ENCODE measurements around the gene VMP1. TPM values are rescaled to one million over a fixed set of nuclear protein-coding genes. Genes with fewer than 3 reads are reported as not detected.
A peak's percentile ranks its signal among the peaks of the same experiment; 100 is the strongest.
"Not testable (repeated sequence)": the region's sequence is repeated elsewhere in the genome, so short reads cannot be mapped to it uniquely, and the experiment has no call there.

The VMP1 gene
- total RNA-seq, 1 donor from 2014 or later, result 176 TPM

DNA sequence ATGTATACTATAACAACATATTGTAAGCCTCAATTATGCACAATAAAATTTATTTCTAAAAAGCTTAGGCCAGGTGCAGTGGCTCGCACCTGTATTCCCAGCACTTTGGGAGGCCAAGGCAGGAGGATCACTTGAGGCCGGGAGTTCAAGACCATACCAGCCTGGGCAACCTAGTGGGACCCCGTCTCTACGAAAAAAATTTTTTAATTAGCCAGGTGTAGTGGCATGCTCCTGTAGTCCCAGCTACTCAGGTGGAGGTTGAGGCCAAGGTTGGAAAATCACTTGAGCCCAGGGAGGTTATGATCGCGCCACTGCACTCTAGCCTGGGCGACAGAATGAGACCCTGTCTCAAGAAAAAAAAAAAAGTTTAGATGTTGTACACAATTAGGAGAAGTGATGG is 45.5 kb downstream of the VMP1 start:
- ATAC-seq (ENCODE audit: low read depth) (no peak), DNase-seq (no peak)
- POLR2A ChIA-PET, result interaction anchor here (0.6 to 6.6 kb wide), 11 partner anchors 30 to 140 kb away, joined by 3 to 137 read pairs (median 11); partner anchors contain the start of genes CLTC, RPS6KB1 and TUBD1
- TF ChIP-seq, protein P1, sequence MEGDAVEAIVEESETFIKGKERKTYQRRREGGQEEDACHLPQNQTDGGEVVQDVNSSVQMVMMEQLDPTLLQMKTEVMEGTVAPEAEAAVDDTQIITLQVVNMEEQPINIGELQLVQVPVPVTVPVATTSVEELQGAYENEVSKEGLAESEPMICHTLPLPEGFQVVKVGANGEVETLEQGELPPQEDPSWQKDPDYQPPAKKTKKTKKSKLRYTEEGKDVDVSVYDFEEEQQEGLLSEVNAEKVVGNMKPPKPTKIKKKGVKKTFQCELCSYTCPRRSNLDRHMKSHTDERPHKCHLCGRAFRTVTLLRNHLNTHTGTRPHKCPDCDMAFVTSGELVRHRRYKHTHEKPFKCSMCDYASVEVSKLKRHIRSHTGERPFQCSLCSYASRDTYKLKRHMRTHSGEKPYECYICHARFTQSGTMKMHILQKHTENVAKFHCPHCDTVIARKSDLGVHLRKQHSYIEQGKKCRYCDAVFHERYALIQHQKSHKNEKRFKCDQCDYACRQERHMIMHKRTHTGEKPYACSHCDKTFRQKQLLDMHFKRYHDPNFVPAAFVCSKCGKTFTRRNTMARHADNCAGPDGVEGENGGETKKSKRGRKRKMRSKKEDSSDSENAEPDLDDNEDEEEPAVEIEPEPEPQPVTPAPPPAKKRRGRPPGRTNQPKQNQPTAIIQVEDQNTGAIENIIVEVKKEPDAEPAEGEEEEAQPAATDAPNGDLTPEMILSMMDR (IDR thresholded peaks at IDR 0.05), result no peak
- Mint-ChIP-seq H3K27ac (peak overlapping the region; percentile 65), H3K4me3 (no peak overlapping the region), H3K4me1 (peaks cover 18% of the 10 kb centered on the region), H3K27me3 (no peaks in the 10 kb centered on the region), H3K36me3 (ENCODE audit: low read depth) (peaks cover 16% of the 10 kb centered on the region), H3K9me3 (no peaks in the 10 kb centered on the region)
- intact Hi-C loops (cut with micrococcal nuclease), result loop anchor here (1.0 to 5.0 kb wide), 6 partner anchors 33 to 284 kb away; partner anchors contain the start of gene TUBD1
- CTCF ChIA-PET, result interaction anchor here (0.8 to 4.3 kb wide), 16 partner anchors 10 to 442 kb away, joined by 3 to 53 read pairs (median 6); partner anchors contain the start of genes CLTC, RPS6KB1 and TUBD1

DNA sequence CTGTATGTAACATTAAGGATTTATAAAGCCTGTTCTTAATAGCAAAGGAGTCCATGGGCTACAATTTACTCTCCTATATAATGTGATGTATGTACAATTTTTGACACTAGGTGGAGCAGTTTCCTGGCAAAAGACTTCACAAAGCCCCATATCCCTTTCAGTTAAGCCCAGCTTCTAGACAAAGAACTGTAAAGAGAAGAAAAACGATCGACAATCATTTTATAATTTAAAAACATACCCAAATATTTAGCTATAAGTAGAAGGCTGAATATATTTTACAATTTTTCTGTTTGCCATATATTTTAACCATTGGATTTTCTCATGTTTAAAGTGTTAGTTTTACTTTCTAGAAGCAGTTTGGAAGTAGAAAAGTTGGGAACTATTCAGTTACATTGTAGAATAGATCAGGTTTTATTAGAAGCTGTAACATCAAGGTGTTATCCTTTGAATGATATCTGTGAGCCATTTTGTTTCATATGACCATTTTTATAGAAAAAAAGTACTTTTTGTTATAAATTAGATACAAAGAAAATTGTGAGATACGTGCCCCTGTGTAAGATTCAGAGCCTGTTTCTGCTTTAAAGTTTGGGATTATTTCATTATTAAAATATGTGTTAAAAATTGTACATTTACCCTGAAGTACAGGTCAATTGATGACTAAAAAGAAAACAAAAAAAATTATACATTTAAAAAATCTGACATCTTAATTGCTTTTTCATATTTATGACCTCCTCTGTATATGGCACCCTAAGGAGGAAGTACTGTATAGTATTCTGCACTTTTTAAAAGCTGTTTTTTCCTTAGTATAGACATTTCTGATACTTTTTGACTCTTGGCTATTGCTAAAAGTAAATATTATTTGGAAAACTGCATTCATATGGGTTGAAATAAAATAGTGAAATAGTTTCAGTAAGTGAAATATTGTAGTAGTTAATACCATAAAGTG is 46.3 kb downstream of the VMP1 start:
- H3K4me3 Mint-ChIP-seq, result no peak overlapping the region
- H3K4me1 Mint-ChIP-seq, result peaks cover 18% of the 10 kb centered on the region
- no peaks in the 10 kb centered on the region for H3K9me3 Mint-ChIP-seq
- peaks cover 20% of the 10 kb centered on the region for H3K36me3 Mint-ChIP-seq (ENCODE audit: low read depth)
- ChIA-PET CTCF (interaction anchor here (0.6 to 4.3 kb wide), 22 partner anchors 8 to 443 kb away, joined by 3 to 53 read pairs (median 6); partner anchors contain the start of gene CLTC), POLR2A (interaction anchor here (0.6 to 6.6 kb wide), 16 partner anchors 13 to 157 kb away, joined by 3 to 137 read pairs (median 6); partner anchors contain the start of genes CLTC, RPS6KB1 and TUBD1)
- H3K27me3 Mint-ChIP-seq, result no peaks in the 10 kb centered on the region
- ATAC-seq (ENCODE audit: low read depth) (peak; percentile 96), DNase-seq (no peak)
- peak overlapping the region; percentile 65 for H3K27ac Mint-ChIP-seq
- TF ChIP-seq, protein P1 (IDR thresholded peaks at IDR 0.05), result peak; percentile 20
- intact Hi-C loops (cut with micrococcal nuclease), result loop anchor here (1.0 to 5.0 kb wide), 6 partner anchors 33 to 283 kb away; partner anchors contain the start of gene TUBD1

DNA sequence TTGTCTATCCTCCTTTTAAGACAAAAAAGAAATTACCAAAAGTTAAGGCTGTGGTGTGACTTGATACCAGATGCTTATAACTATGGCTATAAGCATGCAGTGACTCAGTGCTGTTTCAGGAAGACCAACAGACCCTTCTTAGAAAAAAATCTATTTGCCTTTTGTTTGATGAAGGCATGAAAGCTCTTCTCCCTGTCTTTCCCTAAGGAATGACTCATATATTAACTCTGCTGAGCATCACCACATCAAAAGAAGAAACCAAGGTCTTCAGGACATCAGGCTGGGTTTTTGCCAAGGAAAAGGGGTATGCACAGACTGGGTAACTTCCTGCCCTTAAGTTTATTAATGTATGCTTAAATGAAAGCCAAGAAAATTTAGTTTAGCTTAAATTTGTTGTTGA is 47.1 kb downstream of the VMP1 start:
- no peak overlapping the region for H3K4me3 Mint-ChIP-seq
- DNase-seq (no peak), ATAC-seq (ENCODE audit: low read depth) (no peak)
- ChIA-PET POLR2A (interaction anchor here (0.6 to 6.6 kb wide), 11 partner anchors 13 to 157 kb away, joined by 3 to 137 read pairs (median 11); no protein-coding TSS in a partner anchor), CTCF (interaction anchor here (0.6 to 4.3 kb wide), 10 partner anchors 9 to 94 kb away, joined by 3 to 53 read pairs (median 10); no protein-coding TSS in a partner anchor)
- TF ChIP-seq, protein P1 (IDR thresholded peaks at IDR 0.05), result no peak
- peak overlapping the region; percentile 56 for H3K27ac Mint-ChIP-seq
- H3K4me1 Mint-ChIP-seq, result peaks cover 18% of the 10 kb centered on the region
- H3K36me3 Mint-ChIP-seq (ENCODE audit: low read depth), result peaks cover 24% of the 10 kb centered on the region
- intact Hi-C loops (cut with micrococcal nuclease), result loop anchor here (5.0 kb wide), 1 partner anchor 158 kb away; no protein-coding TSS in a partner anchor
- no peaks in the 10 kb centered on the region for H3K27me3 Mint-ChIP-seq
- H3K9me3 Mint-ChIP-seq, result peaks cover 1% of the 10 kb centered on the region

DNA sequence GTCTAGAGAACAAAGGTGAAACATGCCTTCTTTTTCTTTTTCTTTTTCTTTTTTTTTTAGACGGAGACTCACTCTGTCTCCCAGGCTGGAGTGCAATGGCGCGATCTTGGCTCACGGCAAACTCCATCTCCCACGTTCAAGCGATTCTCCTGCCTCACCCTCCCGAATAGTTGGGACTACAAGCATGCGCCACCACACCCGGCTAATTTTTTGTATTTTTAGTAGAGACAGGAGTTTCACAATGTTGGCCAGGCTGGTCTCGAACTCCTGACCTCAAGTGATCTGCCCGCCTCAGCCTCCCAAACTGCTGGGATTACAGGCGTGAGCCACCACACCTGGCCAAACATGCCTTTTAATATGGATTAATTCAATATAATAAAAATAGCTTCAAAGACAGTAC is 47.6 kb downstream of the VMP1 start:
- DNase-seq; H3K27me3 Mint-ChIP-seq; intact Hi-C loops (cut with micrococcal nuclease); ATAC-seq (ENCODE audit: low read depth); H3K4me3 Mint-ChIP-seq; H3K9me3 Mint-ChIP-seq: not testable (repeated sequence)
- ChIA-PET CTCF (interaction anchor here (1.6 to 4.3 kb wide), 5 partner anchors 8 to 93 kb away, joined by 7 to 53 read pairs (median 21); no protein-coding TSS in a partner anchor), POLR2A (interaction anchor here (2.2 to 6.6 kb wide), 6 partner anchors 31 to 98 kb away, joined by 11 to 137 read pairs (median 20); no protein-coding TSS in a partner anchor)
- Mint-ChIP-seq H3K27ac (peak overlapping the region; percentile 56), H3K4me1 (peaks cover 18% of the 10 kb centered on the region), H3K36me3 (ENCODE audit: low read depth) (peaks cover 26% of the 10 kb centered on the region)

DNA sequence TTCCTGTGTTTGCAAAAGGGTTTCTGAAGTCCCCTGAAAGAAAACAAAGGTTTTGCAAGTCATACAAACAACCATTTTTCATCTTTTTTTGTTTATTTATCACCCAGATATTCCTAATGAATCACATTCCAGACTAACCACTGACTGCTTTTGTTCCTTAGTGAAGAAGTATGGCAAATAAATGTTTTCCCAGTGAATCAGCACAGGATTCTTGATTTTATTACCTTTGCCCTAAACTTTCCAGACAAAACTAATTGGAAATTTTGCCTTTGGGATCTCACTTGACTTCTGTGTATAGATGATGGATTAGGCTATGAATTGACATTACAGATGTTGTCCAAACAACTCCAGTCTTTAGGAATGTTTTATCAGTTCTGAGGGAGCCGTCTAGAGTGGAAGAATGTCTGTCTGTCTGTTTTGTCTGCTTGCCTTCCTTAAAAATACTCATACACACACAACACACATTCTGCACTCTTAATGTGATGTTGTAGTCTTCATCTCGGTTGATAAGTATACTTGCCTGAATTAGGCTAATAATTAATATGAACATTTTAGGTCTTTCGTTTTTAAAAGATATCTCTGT is 48.9 kb downstream of the VMP1 start:
- intact Hi-C loops (cut with micrococcal nuclease), result no loop called here
- peaks cover 20% of the 10 kb centered on the region for H3K4me1 Mint-ChIP-seq
- H3K27ac Mint-ChIP-seq, result no peak overlapping the region
- ATAC-seq (ENCODE audit: low read depth) (no peak), DNase-seq (no peak)
- H3K4me3 Mint-ChIP-seq, result no peak overlapping the region
- peaks cover 2% of the 10 kb centered on the region for H3K9me3 Mint-ChIP-seq
- CTCF ChIA-PET, result no interaction called here
- TF ChIP-seq, protein P1 (IDR thresholded peaks at IDR 0.05), result no peak
- H3K27me3 Mint-ChIP-seq, result no peaks in the 10 kb centered on the region
- POLR2A ChIA-PET, result interaction anchor here (0.6 to 4.2 kb wide), 2 partner anchors 89 to 91 kb away, joined by 3 to 21 read pairs; no protein-coding TSS in a partner anchor
- peaks cover 28% of the 10 kb centered on the region for H3K36me3 Mint-ChIP-seq (ENCODE audit: low read depth)
